Measurements from ENCODE around the gene TAAR9.

- TF ChIP-seq TAF1 (IDR thresholded peaks at IDR 0.05; ENCODE audit: borderline replicate concordance, insufficient read depth, low read length) (no peak), REST (IDR thresholded peaks at IDR 0.05; ENCODE audit: insufficient read depth in 1 of 2, low read depth in 2 of 2, low read length in 2 of 2) (no peak), POLR2AphosphoS5 (IDR thresholded peaks at IDR 0.05; ENCODE audit: low read depth, low read length) (no peak), FOXP2 (optimal IDR thresholded peaks at IDR 0.05; ENCODE audit: borderline replicate concordance, extremely low read depth, extremely low read length, insufficient read depth) (no peak), SIN3A (IDR thresholded peaks at IDR 0.05; ENCODE audit: borderline replicate concordance, insufficient read depth, low read length) (no peak)
Observed at GRCh38 chr6:132584698-132585097, 46.6 kb downstream of the TAAR9 start.
